GM18499 (cell line): ENCODE results near the gene DCLK1.

Experiments used
- ATAC-seq: cut with Tn5 transposase; IDR thresholded peaks from one replicate; pipeline ENCODE4 v1.9.1; 2021; ENCODE audit warnings: moderate number of reproducible peaks; ENCODE audit not compliant: insufficient read depth, unreplicated experiment

The DCLK1 gene

DNA sequence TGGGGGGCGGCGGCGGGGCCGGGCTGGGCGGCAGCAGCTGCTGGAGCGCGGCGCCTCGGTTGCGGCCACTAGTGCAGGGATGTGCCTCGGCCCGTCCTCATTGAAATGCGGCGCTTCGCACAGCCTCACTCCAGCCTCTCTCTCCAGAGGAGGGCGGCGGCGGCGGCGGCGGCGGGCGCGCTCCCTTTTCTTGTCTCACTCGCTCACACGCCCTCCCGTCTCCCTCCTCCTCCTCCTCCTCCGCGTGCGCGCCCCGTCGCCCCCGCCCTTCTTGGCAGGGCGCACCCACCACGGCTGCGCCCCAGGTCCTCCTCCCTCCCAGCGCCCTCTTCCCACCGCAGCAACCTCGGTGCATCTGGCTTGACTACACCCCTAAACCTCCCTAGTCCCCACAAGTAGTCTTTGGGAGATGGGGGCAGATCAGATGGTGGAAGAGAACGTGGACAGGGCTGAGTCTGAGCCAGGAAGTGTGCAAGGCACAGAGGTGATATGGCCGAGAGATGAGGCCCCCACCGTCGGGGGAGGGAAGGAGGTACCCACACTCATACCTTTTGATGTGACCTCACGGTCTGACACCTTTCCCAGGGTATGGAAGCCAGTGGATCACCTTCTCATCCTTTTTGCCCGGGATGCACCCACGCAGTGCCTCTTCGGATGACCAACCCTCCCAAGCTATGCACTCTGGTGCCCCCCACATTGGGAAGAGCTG is at the start of gene DCLK1:
Gene DCLK1, minus strand, starts transcription at position 161 of the 709 bp plus-strand sequence.
- ATAC-seq: no peak

DNA sequence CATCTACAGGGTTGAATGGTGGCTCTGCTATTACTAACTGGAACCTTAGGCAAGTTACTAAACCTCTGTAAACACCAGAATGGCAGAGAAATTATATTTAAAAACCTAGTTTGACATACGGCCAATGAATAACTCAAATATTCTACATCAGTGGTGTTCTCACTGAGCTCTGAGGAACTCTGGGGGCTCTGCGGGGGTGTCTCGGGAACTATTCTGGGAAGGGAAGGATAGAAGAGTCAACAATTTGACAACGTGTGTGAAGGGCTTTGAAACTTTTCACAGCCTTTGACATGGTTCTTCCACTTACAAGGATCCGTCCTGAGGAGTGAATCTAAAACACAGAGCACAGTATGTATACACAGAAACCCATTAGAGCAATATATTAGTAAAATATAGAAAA is 44.4 kb upstream of the DCLK1 start:
- ATAC-seq: no peak

DNA sequence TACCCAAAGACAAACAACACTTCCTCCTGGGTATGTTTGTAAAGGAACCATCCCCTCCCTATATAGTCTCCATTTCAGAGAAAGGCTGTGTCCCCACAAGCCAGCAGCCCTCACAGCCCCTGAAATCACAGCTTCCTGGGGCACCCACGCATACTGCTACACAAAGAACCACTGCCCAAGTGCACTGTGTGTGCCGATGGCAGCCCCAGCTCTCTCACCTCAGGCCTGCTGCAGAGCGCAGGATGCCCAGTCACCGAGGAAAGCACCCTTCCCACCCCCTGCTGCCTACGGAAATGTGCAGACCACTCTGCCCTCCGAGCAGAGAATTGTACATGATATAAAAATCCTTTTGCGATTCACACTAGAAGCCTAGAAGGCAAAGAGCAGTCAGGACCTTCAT is 43.7 kb upstream of the DCLK1 start:
- ATAC-seq: no peak

DNA sequence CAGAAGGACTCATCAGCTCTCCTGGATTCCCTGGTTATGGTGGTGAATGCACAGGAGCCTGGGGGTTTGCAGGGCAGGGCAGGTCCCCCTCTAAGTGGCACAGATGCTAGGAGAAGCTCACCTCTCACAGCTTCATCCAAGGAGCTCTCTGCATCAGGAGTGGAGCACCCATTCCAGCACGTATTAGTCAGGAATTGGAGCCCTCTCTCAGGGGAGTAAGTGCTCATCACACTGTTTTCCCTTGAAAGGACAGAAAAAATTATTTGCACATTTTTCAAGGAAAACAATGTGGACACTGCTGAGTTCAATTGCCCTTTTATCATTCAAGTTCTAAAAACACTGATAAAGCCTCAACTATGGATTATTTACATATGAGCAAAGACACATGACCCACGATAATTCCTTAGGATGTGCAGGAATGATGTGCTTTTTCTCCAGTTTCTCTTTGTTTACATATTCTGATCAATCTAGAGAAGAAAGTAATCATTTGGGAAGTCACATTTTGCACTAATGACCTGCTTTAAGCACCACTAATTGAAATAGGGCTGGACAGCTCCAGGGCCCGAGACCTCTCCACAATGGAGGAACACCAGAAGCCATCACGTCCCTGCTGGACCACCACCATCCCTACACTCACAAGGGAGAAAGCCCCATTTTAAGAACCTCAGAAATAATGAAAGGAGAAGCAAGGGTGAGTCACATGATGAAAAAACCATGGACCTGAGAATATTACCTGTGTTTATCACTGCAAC is 42.6 kb upstream of the DCLK1 start:
- ATAC-seq: no peak

DNA sequence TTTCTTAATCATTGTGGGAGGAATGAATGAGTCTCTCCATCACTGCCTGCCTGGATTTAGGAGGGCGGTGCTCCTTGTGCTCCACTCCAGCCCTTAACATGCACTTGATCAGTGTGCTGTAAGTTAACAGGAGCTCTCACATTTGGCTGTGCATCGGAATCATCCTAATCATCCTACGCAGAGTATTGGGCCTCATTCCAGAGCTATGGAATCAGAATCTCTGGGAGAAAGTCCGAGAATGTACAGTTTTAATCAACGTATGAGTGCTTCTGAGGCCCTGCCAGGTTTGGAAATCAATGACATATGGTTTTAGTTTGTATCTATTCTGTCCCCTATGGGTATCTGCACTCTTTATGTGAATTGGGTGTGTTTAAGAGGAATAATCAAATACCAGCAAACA is 34.9 kb upstream of the DCLK1 start:
- no peak for ATAC-seq

DNA sequence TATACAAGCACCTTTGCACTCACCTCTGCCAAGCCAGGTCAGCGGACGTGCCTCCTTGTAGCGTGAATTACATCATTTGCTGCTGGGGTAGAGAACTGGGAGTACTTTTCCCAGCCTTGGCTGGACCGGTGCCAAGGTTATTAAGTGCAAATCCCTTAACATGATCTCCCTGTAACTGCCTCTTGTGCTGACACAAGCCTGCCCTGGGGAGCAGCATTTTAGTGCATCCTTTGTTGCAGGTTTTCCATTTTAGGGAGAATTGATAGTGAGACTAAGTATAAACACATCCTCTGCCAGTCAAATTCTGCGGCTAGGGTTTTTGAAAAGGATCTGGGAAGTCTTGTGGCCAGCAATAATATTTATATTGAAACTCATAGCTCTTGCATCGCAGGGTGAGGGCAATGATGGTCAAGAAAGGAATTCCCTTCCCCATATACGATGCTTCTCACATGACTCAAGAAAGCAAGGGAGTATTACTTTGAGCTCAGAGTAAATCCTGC is 32.7 kb upstream of the DCLK1 start:
- no peak for ATAC-seq

DNA sequence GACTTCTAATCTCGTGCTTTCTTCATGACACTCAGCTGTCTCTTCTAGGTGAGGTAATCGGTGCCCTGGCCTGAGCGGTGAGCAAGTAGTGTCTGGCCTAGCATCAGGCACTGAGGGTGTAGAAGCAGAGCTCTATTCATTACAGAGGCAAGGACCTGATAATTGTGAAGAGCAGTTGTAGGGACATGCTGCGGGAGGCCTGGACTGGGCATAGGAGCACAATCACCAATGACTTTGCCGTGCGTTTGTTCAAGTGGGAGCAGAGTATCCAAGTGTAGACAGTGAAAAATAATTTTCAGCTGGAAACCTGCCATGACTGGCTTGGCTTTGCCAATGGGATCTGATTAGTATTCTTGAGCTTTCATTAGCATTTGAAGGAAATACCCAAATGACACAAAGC is 32.1 kb upstream of the DCLK1 start:
- no peak for ATAC-seq

DNA sequence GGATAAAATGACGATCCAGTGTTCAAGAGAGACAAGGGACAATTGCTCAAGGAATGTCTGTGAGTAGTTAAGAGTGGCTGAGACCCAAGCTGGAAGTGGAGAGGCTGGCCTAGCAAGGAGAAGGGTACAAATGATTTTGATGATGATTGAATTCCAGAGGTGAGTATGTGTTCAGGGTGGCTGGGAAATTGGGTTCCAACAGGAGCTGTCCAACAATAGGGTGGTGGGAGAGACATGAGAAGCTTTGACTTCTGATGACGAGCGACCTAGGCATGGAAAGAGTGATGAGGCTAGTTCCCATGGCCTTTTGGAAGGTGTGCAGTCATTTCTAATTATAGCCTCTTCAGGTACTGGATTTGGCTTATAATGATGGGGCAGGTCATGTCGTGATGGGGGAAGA is 29.1 kb upstream of the DCLK1 start:
- ATAC-seq: no peak

DNA sequence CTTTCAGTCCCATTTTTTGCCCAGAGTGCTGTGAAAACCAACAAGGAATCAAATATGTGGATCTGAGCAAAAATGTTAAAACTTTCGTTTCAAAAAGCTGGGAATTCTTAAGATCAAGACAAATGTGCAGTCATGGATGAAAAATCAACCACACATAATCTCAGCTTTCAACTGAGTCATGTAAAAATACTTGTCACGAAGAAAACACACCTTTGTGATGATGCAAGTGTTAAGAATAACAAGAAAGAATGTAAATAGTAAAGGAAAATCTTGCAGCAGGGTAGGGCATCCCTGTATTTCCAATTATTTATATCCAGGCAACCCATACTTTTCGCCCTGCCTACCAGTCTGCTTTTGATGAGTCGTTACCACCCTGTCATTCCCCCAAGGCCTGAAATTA is 27.4 kb upstream of the DCLK1 start:
- no peak for ATAC-seq

DNA sequence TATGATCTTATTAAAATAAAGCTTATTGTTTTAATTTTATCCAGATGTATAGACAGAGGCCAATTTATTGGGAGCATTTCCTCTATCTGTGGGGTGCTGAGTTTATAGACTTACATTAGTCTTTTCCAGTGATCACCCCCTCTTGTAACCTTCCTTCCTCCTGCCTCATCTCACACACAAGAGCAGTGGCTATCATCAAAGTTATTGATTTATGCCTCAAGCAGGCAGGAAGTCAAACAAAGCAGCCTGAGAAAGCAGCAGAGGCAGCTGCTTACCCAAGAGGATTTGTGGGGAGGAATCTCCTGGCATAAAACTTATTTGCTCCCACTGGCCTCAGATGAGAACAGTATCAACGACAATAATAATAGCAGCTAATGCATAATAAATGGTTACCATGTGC is 26.3 kb upstream of the DCLK1 start:
- ATAC-seq: no peak

DNA sequence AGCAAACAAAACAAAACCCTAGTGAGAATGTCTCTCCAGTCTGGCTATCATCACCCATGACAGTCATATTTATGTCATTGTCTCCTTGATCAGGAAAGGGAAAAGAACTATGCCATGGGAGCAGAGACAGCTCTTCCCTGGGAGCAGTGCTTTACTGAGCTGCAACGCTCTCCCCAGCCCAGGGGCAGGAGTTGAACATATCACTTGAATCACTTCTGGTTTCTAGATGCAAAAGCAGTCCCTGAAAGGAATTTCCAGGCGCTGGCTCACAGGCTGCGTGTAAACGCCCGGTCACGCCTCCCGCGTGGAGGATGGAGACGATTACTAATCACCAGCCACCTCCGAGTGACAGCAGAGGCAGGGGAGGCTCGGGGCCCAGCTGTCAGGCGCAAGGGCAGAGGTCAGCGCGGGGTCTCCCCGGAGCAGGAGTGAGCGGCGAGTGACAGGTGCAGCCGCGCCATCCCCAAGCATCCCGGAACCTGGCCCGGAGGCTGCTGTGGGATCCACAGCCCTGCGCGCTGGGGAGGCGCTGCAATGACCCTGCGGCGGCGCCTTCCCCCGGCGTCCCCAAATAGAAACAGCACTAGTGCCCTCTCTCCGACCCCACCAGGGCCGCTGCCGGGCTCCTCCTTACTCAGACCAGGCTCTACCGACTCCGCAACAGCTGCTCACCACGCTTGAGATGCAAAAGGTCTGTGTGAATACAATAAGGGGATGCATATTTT is 23.5 kb upstream of the DCLK1 start:
- ATAC-seq: no peak

DNA sequence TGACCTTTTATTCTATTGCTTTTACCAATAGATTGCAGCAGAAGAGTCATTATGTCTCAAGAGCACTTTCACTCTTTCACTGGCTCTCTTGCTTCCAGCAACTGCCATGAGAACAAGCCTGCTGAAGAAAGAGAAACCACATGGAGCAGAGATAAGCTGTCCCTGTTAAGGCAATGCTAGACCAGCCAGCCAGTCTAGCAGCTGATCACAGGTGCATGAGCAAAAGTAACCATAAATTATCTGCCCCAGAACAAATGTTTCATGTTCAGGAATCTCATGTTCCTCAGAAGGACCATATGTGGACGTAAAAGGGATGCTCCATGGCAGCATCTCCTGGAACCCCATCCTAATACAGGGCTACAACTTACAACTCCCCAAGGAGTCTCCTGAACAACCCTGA is 20.4 kb upstream of the DCLK1 start:
- no peak for ATAC-seq

DNA sequence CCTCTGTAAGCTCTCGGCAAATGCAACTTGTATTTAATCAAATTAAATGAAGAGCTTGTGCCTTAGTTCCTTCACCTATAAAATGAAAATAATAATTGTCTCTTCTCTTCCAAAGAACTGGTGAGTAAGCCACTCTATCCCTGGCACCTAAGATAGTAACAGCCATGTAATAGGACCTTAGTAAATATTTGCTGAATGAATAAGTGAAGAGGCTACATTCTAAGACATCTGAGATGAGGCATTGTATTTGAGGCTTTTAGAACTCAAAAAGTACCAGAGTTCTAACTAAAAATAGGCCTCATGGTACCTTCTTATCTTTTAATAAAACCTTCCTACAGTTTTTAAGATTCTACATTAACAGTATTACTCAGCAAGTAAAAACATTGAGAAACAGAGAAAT is 17.3 kb upstream of the DCLK1 start:
- ATAC-seq: no peak

DNA sequence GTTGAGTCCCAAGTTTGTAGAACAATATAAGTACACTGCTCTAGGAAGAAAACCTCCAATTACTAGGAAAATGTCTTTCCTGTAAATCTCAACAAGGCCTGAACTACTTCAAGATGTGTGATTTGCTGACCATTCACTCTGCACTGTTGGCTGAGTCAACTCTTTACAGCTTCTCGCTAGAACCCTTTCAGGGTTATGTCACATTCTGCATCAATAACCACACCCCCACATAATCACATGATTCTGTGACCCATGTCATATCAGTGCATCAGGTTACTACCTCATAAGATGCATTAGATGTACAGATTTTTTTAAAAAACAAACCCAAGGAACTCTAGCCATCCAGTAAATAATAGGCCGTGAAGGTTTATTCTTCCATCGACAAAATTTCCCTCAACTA is 16.1 kb upstream of the DCLK1 start:
- ATAC-seq: no peak

DNA sequence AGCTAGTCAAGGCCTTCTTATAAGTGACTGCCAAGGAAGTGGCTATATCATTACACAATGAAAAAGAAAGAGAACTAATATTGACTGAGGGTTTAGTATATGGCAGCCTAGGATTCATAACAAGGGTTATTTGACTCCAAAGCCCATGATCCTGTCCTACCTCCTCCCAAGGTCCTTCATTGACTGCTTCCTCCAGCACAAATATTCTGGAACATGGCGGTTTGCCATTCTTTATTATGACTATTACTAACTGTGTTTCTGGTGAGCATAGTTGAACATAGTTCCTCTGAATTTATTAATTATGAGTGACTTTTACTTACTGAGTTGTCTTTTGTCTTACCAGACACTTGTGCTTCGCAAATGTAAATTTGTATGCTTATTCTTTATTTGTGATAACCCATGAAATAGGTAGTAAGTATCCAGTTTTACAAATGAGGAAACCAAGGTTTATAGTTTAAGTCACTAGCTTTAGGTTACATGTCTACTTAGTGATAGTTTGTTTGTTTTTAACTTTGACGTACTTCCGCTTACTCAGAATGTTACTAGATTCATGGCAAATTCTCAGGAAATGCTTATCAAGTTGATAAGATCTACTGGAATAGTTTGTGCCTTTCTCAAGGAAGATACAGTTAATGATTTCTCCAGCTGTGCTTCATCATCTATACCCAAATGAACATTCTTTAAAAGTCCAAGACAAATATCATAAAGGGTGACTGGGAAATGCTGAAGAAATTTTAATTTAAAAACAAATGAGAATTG is 15.5 kb upstream of the DCLK1 start:
- ATAC-seq: no peak

DNA sequence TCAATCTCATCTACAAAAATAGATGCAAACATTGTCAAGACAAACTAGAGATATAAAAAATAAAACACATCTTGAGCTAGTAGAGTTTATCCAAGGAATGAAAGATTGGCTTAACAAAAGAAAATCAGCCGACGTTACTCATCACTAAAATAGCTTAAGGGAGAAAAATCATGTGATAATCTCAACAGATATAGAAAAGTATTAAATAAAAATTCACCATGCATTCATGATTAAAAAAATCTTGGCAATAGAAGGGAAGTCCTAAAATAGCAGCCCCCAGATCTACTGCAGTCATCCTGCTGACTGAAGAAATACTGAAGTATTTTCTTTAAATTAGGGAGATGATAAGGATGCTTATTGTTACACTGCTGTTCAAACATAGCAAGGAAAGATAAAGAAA is 12.6 kb upstream of the DCLK1 start:
- ATAC-seq: no peak

DNA sequence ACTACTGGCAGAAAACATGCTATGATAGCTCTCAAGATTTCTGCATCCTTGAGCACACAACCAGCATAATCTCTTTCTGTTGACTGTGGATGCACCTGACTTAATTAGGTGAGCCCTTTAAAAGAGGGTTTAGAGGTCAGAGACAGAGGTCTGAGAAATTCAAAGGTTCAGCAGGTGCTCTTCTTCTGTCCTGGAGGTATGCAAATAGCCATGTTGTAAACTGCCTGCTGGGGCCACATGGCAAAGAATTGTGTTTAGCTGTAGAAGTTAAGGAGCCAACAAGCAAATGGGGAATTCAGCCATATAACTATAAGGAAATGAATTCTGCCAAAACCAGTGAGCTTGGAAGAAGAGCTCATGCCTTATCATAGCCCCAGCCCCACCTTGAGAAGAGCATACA is 11.6 kb upstream of the DCLK1 start:
- ATAC-seq: no peak

DNA sequence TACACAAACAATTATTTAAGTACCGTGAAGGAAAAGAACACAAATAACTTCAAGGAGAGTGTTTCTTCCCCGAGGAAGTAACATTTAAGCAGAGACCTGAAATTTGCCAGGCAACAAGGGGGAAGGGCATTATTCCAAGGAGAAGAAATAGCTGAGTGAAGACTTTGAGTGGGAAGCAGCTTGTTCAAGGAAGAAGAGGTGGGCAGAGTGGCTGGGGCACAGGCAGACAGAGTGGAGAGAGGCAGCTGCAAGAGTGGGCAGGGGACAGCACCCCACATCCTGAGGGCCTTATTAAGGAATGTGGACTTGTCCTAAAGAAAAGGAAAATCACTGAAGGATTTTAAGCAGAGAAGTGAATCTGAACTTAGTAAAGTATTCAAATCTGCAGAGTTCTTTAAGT is 4.7 kb upstream of the DCLK1 start:
- no peak for ATAC-seq

DNA sequence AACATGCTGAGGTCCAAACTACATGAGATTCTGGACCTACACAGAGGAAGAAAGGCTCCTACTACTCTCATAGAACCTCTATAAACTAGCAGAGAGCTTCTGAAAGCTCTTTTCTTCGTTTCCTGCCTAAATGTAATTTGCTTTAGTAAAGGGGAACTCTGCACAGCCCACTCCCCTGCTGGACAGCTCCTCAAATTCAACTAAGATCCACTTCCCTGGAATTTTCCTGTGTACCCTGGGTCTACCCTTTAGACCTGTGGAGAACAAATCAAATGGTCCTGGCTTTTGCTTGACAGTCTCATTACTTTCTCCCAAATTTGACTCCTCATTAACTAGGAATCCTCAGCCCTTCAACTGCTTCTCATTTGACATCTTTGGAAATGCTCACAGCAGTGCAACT is 3.5 kb upstream of the DCLK1 start:
- no peak for ATAC-seq

DNA sequence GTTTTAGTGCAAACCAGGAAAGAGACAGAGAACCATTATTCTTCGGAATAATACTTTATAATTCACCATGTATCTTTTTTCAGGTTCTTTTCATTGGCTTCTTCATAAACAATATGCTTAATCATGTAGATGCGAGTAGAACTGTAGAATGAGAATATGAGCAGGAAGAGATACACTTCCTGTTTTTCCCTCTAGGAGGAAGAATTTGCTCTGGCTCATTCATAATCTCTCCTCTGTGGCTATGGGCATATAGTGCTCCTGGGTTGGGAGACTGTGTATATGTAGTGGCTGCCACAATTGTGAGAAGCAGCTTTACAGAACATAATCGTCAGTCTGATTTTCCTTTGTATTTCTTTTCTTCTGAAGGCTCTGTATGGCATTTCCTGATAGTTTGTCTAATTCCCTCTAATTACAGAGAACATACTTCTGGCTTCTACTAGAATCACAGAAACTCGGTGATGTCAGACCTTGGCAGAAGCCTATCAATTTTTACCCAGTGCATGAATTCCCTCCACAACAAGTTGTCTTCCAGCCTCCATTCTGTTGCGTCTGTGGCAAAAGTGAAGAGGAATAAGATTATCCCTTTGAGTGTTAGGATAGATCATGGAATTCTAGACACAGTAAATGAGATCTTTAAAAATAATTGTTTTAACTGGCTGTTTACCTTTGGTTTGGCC is 2.9 kb upstream of the DCLK1 start:
- no peak for ATAC-seq
